Activated CD8-positive, alpha-beta memory T cell treated with anti-CD3 and anti-CD28 coated beads, Interleukin-2, amount 50 U/mL, for 4 hours (primary cell): ENCODE data around the gene TAOK1.
A peak's percentile ranks its signal among the peaks of the same experiment; 100 is the strongest.

Source experiments
- DNase-seq: peaks from one replicate; pipeline ENCODE4 v3.0.0-alpha.2; 2020

Gene TAOK1

GRCh38 chr17:29379084-29379991, 10.8 kb upstream of the TAOK1 start:
- DNase-seq: no peak

GRCh38 chr17:29383686-29384085, 6.5 kb upstream of the TAOK1 start:
- DNase-seq: no peak

- DNase-seq: no peak
These were observed 5.3 kb upstream of the TAOK1 start for GRCh38 chr17:29384901-29385300.

- DNase-seq: no peak
These were observed 3.4 kb upstream of the TAOK1 start for GRCh38 chr17:29386760-29387159.

GRCh38 chr17:29388937-29389336, 1.2 kb upstream of the TAOK1 start:
- no peak for DNase-seq

GRCh38 chr17:29390851-29391631, 878 bp downstream of the TAOK1 start:
- DNase-seq: peak; percentile 16

GRCh38 chr17:29393436-29393835, 3.3 kb downstream of the TAOK1 start:
- DNase-seq: no peak

GRCh38 chr17:29394761-29395160, 4.6 kb downstream of the TAOK1 start:
- DNase-seq: no peak

- DNase-seq: no peak
These were observed 5.9 kb downstream of the TAOK1 start for GRCh38 chr17:29396066-29396465.

- DNase-seq: no peak
These were observed 9.5 kb downstream of the TAOK1 start for GRCh38 chr17:29399634-29400033.

GRCh38 chr17:29400818-29401217, 10.7 kb downstream of the TAOK1 start:
- no peak for DNase-seq

GRCh38 chr17:29401258-29401657, 11.1 kb downstream of the TAOK1 start:
- DNase-seq: no peak

GRCh38 chr17:29407856-29408255, 17.7 kb downstream of the TAOK1 start:
- no peak for DNase-seq

GRCh38 chr17:29409963-29410362, 19.8 kb downstream of the TAOK1 start:
- no peak for DNase-seq

- no peak for DNase-seq
These were observed 22.8 kb downstream of the TAOK1 start for GRCh38 chr17:29412780-29413565.

GRCh38 chr17:29420128-29420527, 30.0 kb downstream of the TAOK1 start:
- no peak for DNase-seq

- no peak for DNase-seq
These were observed 40.1 kb downstream of the TAOK1 start for GRCh38 chr17:29430275-29430674.

- DNase-seq: no peak
These were observed 43.4 kb downstream of the TAOK1 start for GRCh38 chr17:29433541-29433940.

GRCh38 chr17:29434550-29434949, 44.4 kb downstream of the TAOK1 start:
- no peak for DNase-seq

- no peak for DNase-seq
These were observed 52.3 kb downstream of the TAOK1 start for GRCh38 chr17:29442451-29442850.

GRCh38 chr17:29443041-29443739, 53.0 kb downstream of the TAOK1 start:
- DNase-seq: no peak

GRCh38 chr17:29444589-29444988, 54.4 kb downstream of the TAOK1 start:
- DNase-seq: no peak

GRCh38 chr17:29445844-29446243, 55.7 kb downstream of the TAOK1 start:
- no peak for DNase-seq
